ENCODE data around the gene PDE8A. TPM values are rescaled to one million over a fixed set of nuclear protein-coding genes. Genes with fewer than 3 reads are reported as not detected.

The PDE8A gene
- total and polyA plus RNA-seq, 2 donors (not counting 3 experiments of a cell fraction or from before 2014, with no cell fraction given): 21.3 to 45.7 TPM

DNA sequence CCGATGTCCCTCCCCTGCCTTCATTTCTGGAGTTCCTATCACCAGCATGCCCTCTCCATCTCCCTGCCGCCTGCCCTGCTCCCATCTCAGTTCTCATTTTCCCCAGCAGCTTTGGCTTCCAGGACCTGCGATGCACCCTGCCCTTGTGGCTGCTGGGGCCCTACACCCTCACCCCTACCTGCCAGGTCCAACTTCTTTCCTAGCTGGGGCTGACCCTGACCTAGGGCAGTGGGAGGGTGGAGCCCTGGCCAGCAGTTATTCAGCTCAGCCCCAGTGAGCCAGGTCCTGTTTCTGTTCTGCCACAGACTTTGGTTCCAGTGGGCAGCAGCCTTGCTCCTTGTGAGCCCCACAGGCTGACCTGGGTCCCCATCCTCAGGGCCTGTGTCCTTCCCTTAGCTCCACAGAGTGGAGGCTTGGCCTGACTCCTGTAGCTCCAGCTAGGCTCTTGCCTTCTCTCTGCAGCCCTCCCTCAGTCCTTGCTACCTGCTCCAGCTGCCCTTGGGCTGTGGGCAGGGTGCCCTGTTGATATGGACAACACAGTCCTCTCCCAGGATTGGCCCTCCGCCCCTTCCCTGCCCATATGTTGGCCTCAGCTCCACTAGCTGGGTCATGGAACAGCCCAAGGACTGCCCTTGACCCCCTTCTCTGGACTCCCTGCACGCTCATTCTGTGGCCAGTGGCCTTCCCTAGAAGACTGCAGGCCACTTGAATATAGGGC lies 34.7 kb upstream of the PDE8A start:
- H3K27ac ChIP-seq (ENCODE audit: insufficient read depth, low read depth, low read length): no peak overlapping the region
- H3K9me1 ChIP-seq (replicated peaks; ENCODE audit: control insufficient read depth, extremely low read depth, insufficient read depth, low read length): no peaks in the 10 kb centered on the region
- no peak overlapping the region for H2AFZ ChIP-seq (ENCODE audit: low read depth, low read length)
- H3K4me1 ChIP-seq (ENCODE audit: control insufficient read depth, extremely low read depth, insufficient read depth, low read length): peaks cover 12% of the 10 kb centered on the region
- no peaks in the 10 kb centered on the region for H3K9me3 ChIP-seq (replicated peaks; ENCODE audit: control insufficient read depth, insufficient read depth, low read length)
- no peak overlapping the region for H3K4me2 ChIP-seq (ENCODE audit: insufficient read depth, low read length)
- H3K9ac ChIP-seq (replicated peaks; ENCODE audit: extremely low read depth, insufficient read depth, low read length): no peak overlapping the region
- H4K20me1 ChIP-seq (replicated peaks; ENCODE audit: control insufficient read depth, extremely low read depth, insufficient read depth, low read length): no peaks in the 10 kb centered on the region
- no peak overlapping the region for H3K4me3 ChIP-seq (replicated peaks in 1 of 3; ENCODE audit: insufficient read depth in 1 of 3, low read depth in 1 of 3, low read length in 3 of 3)
- no peaks in the 10 kb centered on the region for H3K27me3 ChIP-seq (ENCODE audit: control insufficient read depth in 2 of 2, insufficient read depth in 2 of 2, low read length in 2 of 2)
- no TSS peak for BruUV-seq (replicated peaks)
- H3K36me3 ChIP-seq (ENCODE audit: control insufficient read depth in 2 of 2, extremely low read depth in 1 of 2, insufficient read depth in 2 of 2, low read length in 2 of 2): no peaks in the 10 kb centered on the region
- TF ChIP-seq, protein P1, sequence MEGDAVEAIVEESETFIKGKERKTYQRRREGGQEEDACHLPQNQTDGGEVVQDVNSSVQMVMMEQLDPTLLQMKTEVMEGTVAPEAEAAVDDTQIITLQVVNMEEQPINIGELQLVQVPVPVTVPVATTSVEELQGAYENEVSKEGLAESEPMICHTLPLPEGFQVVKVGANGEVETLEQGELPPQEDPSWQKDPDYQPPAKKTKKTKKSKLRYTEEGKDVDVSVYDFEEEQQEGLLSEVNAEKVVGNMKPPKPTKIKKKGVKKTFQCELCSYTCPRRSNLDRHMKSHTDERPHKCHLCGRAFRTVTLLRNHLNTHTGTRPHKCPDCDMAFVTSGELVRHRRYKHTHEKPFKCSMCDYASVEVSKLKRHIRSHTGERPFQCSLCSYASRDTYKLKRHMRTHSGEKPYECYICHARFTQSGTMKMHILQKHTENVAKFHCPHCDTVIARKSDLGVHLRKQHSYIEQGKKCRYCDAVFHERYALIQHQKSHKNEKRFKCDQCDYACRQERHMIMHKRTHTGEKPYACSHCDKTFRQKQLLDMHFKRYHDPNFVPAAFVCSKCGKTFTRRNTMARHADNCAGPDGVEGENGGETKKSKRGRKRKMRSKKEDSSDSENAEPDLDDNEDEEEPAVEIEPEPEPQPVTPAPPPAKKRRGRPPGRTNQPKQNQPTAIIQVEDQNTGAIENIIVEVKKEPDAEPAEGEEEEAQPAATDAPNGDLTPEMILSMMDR (IDR thresholded peaks at IDR 0.05; ENCODE audit: extremely low read depth in 1 of 2, insufficient read depth in 1 of 2, low read depth in 1 of 2, low read length in 2 of 2): no peak
- TF ChIP-seq GATA2 (IDR thresholded peaks at IDR 0.05; ENCODE audit: insufficient read depth, insufficient read length, low read depth, low read length) (no peak), JUN (IDR thresholded peaks at IDR 0.05; ENCODE audit: borderline replicate concordance, insufficient read depth, insufficient read length, low read depth) (no peak), POLR2AphosphoS5 (IDR thresholded peaks at IDR 0.05; ENCODE audit: insufficient read depth, low read depth, low read length) (no peak), FOS (IDR thresholded peaks at IDR 0.05; ENCODE audit: borderline replicate concordance, insufficient read depth, low read length) (no peak), POLR2A (IDR thresholded peaks at IDR 0.05; ENCODE audit: low read depth, low read length) (no peak), MYC (IDR thresholded peaks at IDR 0.05; ENCODE audit: low read depth, low read length) (no peak), EZH2 (IDR thresholded peaks at IDR 0.05; ENCODE audit: borderline replicate concordance, low read depth, low read length, severe bottlenecking) (no peak)
- TF ChIP-seq, protein P2, sequence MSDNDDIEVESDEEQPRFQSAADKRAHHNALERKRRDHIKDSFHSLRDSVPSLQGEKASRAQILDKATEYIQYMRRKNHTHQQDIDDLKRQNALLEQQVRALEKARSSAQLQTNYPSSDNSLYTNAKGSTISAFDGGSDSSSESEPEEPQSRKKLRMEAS (IDR thresholded peaks at IDR 0.05; ENCODE audit: insufficient read depth, insufficient read length): no peak
- CTCF ChIA-PET: interaction anchor here (1.4 to 1.5 kb wide), 2 partner anchors 8 to 10 kb away, joined by 4 to 5 read pairs; no protein-coding TSS in a partner anchor
- dilution Hi-C loops (cut with MboI; ENCODE audit: extremely low pct_ligation_motif_present, low sequenced_read_pairs) (no loop called here), intact Hi-C loops (cut with micrococcal nuclease) (no loop called here)
- H3K79me2 ChIP-seq (ENCODE audit: control insufficient read depth, insufficient read depth, low read length): no peaks in the 10 kb centered on the region
- DNase-seq (ENCODE audit: low read depth, low spot score) (no peak), FAIRE-seq (no peak)
- POLR2A ChIA-PET: no interaction called here
